ENCODE data around the gene NFU1. TPM values are rescaled to one million over a fixed set of nuclear protein-coding genes. Genes with fewer than 3 reads are reported as not detected.

The NFU1 gene
- polyA plus RNA-seq, 1 donor (not counting 4 experiments of a cell fraction or from before 2014, with no cell fraction given), result 53.7 TPM

- TF ChIP-seq, protein P1, sequence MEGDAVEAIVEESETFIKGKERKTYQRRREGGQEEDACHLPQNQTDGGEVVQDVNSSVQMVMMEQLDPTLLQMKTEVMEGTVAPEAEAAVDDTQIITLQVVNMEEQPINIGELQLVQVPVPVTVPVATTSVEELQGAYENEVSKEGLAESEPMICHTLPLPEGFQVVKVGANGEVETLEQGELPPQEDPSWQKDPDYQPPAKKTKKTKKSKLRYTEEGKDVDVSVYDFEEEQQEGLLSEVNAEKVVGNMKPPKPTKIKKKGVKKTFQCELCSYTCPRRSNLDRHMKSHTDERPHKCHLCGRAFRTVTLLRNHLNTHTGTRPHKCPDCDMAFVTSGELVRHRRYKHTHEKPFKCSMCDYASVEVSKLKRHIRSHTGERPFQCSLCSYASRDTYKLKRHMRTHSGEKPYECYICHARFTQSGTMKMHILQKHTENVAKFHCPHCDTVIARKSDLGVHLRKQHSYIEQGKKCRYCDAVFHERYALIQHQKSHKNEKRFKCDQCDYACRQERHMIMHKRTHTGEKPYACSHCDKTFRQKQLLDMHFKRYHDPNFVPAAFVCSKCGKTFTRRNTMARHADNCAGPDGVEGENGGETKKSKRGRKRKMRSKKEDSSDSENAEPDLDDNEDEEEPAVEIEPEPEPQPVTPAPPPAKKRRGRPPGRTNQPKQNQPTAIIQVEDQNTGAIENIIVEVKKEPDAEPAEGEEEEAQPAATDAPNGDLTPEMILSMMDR (optimal IDR thresholded peaks at IDR 0.05 in 1 of 3, IDR thresholded peaks at IDR 0.05 in 1 of 3, conservative IDR thresholded peaks at IDR 0.05 in 1 of 3; ENCODE audit: extremely low read depth in 1 of 3, insufficient read depth in 2 of 3, low read length in 3 of 3), result no peak
- no peak for TF ChIP-seq EZH2 (IDR thresholded peaks at IDR 0.05; ENCODE audit: low read length)
- no peak overlapping the region for H3K4me3 ChIP-seq (ENCODE audit: control insufficient read depth in 2 of 3, extremely low read depth in 1 of 3, insufficient read depth in 2 of 3, low read depth in 1 of 3, low read length in 3 of 3)
- no peaks in the 10 kb centered on the region for H3K9me1 ChIP-seq (ENCODE audit: control insufficient read depth, extremely low read depth, insufficient read depth, low read length)
- H3K9me3 ChIP-seq (ENCODE audit: control insufficient read depth, low read depth, low read length), result no peaks in the 10 kb centered on the region
- peaks cover 2% of the 10 kb centered on the region for H4K20me1 ChIP-seq (ENCODE audit: control insufficient read depth, extremely low read depth, insufficient read depth, low read length)
- no peaks in the 10 kb centered on the region for H3K4me1 ChIP-seq (ENCODE audit: control insufficient read depth, extremely low read depth, insufficient read depth, low read length)
- H3K36me3 ChIP-seq (ENCODE audit: control insufficient read depth in 2 of 2, extremely low read depth in 1 of 2, insufficient read depth in 2 of 2, low read length in 2 of 2), result peaks cover 16 to 31% of the 10 kb centered on the region in 2 experiments
- DNase-seq (ENCODE audit: low read depth, low spot score) (no peak), FAIRE-seq (no peak)
- dilution Hi-C loops (cut with MboI; ENCODE audit: extremely low pct_ligation_motif_present, low sequenced_read_pairs), result no loop called here
- H3K79me2 ChIP-seq (ENCODE audit: control insufficient read depth, insufficient read depth, low read length), result no peaks in the 10 kb centered on the region
- H3K27me3 ChIP-seq (ENCODE audit: control insufficient read depth, extremely low read depth, insufficient read depth, low read length), result no peaks in the 10 kb centered on the region
- no peak overlapping the region for H3K27ac ChIP-seq (ENCODE audit: control insufficient read depth, insufficient read depth, low read length)
- no peak overlapping the region for H2AFZ ChIP-seq (ENCODE audit: control insufficient read depth, low read length)
- no peak overlapping the region for H3K9ac ChIP-seq (ENCODE audit: control insufficient read depth, extremely low read depth, insufficient read depth, low read length)
- H3K4me2 ChIP-seq (ENCODE audit: control insufficient read depth, extremely low read depth, insufficient read depth, low read depth, low read length), result no peak overlapping the region
These were observed 83.9 kb downstream of the NFU1 start for GRCh38 chr2:69353360-69353759.

DNA sequence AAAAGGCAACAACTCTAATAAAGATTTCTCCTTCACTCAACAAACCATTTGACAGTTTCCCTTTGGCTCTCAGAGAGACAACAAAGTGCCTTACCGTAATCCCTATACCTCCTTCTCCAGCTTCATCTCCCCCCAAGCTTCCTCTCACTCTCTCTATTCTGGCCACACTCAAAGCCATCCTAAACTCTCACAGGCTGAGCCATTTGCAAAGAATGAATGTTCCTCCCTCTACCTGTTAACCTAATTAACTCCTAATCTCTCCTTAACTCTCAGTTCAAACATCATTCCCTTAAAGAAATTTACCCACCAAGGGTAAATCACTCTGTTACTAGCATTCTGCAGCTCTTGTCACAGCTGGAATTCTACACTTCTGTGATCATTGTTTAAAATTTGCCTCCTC is 88.5 kb downstream of the NFU1 start:
- no peaks in the 10 kb centered on the region for H3K4me1 ChIP-seq (ENCODE audit: control insufficient read depth, extremely low read depth, insufficient read depth, low read length)
- H3K4me2 ChIP-seq (ENCODE audit: control insufficient read depth, extremely low read depth, insufficient read depth, low read depth, low read length), result no peak overlapping the region
- no peaks in the 10 kb centered on the region for H4K20me1 ChIP-seq (ENCODE audit: control insufficient read depth, extremely low read depth, insufficient read depth, low read length)
- no peak for TF ChIP-seq EZH2 (IDR thresholded peaks at IDR 0.05; ENCODE audit: low read length)
- TF ChIP-seq, protein P1 (optimal IDR thresholded peaks at IDR 0.05 in 1 of 3, IDR thresholded peaks at IDR 0.05 in 1 of 3, conservative IDR thresholded peaks at IDR 0.05 in 1 of 3; ENCODE audit: extremely low read depth in 1 of 3, insufficient read depth in 2 of 3, low read length in 3 of 3), result no peak
- no peak overlapping the region for H3K9ac ChIP-seq (ENCODE audit: control insufficient read depth, extremely low read depth, insufficient read depth, low read length)
- no peak overlapping the region for H2AFZ ChIP-seq (ENCODE audit: control insufficient read depth, low read length)
- no peaks in the 10 kb centered on the region for H3K9me3 ChIP-seq (ENCODE audit: control insufficient read depth, low read depth, low read length)
- FAIRE-seq (no peak), DNase-seq (ENCODE audit: low read depth, low spot score) (no peak)
- H3K27ac ChIP-seq (ENCODE audit: control insufficient read depth, insufficient read depth, low read length), result no peak overlapping the region
- H3K79me2 ChIP-seq (ENCODE audit: control insufficient read depth, insufficient read depth, low read length), result no peaks in the 10 kb centered on the region
- peaks cover 11 to 32% of the 10 kb centered on the region in 2 experiments for H3K36me3 ChIP-seq (ENCODE audit: control insufficient read depth in 2 of 2, extremely low read depth in 1 of 2, insufficient read depth in 2 of 2, low read length in 2 of 2)
- no peaks in the 10 kb centered on the region for H3K9me1 ChIP-seq (ENCODE audit: control insufficient read depth, extremely low read depth, insufficient read depth, low read length)
- no peak overlapping the region for H3K4me3 ChIP-seq (ENCODE audit: control insufficient read depth in 2 of 3, extremely low read depth in 1 of 3, insufficient read depth in 2 of 3, low read depth in 1 of 3, low read length in 3 of 3)
- H3K27me3 ChIP-seq (ENCODE audit: control insufficient read depth, extremely low read depth, insufficient read depth, low read length), result no peaks in the 10 kb centered on the region
- dilution Hi-C loops (cut with MboI; ENCODE audit: extremely low pct_ligation_motif_present, low sequenced_read_pairs), result no loop called here

Other genes with a start within 250 kb of the NFU1 start
- 7.2 to 12.9 TPM (median 12.1 TPM) in 3 replicates for gene GFPT1, start 50.2 kb downstream of the NFU1 start, polyA plus RNA-seq
- gene AAK1, start 206.3 kb upstream of the NFU1 start, polyA plus RNA-seq, result 9.3 to 31.8 TPM (median 12.3 TPM) in 3 replicates